Fibroblast of the conjunctiva (primary cell): ENCODE data around the gene COIL.
"Not testable (repeated sequence)": the region's sequence is repeated elsewhere in the genome, so short reads cannot be mapped to it uniquely, and the experiment has no call there.

Source experiments
- DNase-seq: peaks from one replicate; pipeline ENCODE4 v3.0.0-alpha.2; 2010; ENCODE audit warnings: low read depth

The COIL gene

GRCh38 chr17:56960596-56961538, at the start of gene COIL:
COIL (minus strand) TSS chr17:56961050; CDS start chr17:56961019, 31 bp downstream.
- peak; percentile 79 for DNase-seq

DNA sequence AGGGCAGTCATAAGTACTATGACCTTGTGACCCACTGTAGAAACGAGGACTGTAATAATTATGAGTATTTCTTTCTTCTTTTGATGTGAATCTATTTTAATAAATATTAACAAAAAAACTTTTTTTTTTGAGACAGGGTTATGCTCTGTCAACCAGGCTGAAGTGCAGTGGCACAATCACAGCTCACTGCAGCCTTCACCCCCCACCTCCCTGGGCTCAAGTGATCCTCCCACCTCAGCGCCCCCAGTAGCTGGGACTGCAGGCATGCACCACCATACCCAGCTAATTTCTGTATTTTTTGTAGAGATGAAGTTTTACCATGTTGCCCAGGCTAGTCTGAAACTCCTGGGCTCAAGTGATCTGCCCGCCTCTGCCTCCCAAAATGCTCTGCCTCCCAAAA, 49.6 kb upstream of the COIL start:
- no peak for DNase-seq

- peak; percentile 26 for DNase-seq
Observed at GRCh38 chr17:57009737-57010445, 49.0 kb upstream of the COIL start.

DNA sequence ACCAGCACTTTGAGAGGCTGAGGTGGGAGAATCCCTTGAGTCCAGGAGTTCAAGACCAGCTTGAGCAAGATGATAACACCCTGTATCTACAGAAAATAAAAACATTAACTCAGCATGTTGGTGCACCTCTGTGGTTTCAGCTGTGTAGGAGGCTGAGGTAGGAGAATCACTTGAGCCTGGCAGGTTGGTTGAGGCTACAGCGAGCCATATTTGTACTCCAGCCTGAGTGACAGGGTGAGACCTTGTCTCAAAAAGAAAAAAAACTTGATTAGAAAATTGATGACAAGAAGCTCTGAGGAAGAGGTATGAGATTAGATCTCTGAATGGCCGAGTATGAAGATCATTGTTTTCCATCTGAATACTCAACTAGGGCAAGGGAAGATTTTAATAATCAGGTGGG, 48.1 kb upstream of the COIL start:
- no peak for DNase-seq

DNA sequence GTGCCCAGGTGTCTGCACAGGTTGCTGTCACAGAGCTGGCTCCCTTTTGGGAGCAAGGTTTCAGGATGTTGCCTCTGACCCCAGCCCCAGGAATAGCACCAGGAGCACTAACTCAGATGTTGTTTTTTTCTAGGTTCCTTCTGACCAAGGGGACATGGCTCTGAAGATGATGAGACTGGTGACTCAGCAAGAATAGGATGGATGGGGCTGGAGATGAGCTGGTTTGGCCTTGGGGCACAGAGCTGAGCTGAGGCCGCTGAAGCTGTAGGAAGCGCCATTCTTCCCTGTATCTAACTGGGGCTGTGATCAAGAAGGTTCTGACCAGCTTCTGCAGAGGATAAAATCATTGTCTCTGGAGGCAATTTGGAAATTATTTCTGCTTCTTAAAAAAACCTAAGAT, 45.2 kb upstream of the COIL start:
- no peak for DNase-seq

DNA sequence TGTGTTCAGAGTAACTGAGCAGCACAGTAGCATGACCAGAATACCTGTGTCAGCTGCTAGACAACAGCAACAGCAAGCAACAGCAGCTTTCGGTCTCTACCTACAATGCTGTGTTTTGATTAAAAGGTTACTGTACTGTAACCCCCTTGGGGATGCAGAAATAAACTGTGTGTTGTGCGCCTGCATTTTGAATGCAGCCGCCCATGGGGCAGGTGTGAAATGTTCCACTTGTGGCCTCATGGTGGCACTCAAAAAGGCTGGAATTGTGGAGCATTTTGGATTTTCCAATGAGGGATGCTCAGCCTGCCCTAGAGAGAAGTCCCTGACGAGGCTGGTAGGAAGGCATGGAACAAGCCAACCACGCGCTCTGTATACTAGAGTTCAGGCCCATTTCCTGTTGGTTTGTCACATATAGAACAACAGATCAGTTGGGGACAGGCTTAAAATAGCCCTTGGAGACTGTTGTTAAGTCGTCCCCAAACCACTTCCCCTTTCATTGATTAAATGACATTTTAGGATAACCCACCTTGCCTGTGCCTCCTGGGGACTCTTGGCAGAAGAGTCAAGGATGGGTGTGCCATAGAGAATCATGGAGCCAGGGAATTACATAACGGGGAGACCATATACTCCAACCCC, 44.2 kb upstream of the COIL start:
- DNase-seq, result no peak

DNA sequence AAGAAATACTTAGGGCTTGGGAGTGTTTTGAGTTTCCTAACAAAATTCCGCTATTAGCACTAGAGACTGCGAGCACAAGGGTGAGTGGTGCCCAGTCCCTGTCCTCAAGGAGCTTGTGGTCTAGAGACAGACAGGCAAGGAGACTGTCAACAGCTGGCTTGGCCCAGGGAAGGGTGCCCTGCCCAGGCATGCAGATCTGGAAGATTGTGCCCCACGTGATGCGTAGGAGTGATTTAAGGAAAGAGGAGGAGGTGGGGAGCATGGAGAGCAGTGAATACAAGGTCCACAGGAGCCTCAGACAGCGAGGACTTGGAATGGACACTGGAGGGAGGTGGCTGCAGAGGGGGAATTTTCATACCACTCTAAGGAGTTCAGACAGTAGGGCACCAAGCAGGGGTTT, 42.1 kb upstream of the COIL start:
- DNase-seq, result no peak

GRCh38 chr17:57001541-57001940, 40.7 kb upstream of the COIL start:
- no peak for DNase-seq

- no peak for DNase-seq
Observed at GRCh38 chr17:56997313-56997712, 36.5 kb upstream of the COIL start.

DNA sequence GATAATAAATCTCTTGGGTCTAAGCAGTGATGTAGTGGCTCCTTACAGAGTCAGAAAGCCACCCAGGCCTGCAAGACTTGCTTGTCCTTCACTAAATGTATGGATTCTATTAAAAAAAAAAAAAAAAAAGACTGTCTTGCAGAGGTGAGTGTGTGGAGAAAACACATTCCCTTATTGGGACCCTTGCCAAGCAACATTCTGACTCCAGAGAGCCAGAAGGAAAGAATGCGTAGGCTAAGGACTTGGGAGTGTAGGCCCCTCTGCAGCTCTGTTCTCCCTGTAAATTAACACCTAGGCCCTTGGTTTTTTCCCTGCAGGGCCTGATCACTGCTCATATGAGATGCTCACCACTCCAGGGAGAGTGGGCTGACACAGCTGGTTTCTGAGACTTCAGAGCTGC, 34.9 kb upstream of the COIL start:
- DNase-seq, result no peak

DNA sequence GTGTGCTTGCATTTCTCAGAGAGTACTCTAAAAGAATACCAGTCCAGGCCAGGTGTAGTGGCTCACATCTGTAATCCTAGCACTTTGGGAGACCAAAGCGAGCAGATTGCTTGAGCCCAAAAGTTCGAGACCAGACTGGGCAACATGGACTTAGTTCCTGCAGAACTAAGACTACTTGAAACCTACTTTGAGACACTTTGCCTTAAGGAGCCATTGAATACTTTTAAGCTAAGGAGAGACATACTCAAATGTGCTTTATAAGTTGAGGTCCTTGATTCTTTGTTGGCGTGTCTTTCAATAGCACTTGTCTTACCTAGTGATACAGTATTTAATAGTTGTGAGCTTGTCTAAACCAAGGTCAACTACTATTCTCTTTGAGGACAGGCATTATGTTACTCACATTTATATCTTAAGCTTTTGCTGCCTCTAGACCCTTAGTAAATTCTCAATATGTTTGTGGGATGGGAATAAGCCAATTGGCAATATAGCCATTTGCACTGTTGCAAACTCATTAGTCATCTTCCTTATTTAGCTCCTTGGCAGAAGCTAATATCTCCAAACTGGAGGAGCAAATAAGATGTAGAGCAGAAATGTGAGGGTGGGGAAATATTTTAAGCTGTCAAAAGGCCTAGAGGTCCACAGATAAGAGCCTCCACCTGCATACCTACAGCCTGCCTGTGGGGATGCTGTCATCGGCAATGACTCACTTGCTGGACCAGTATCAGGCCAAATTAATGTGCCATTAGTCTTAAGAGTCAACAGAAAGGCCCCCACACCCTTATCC, 33.4 kb upstream of the COIL start:
- DNase-seq, result peak; percentile 9

DNA sequence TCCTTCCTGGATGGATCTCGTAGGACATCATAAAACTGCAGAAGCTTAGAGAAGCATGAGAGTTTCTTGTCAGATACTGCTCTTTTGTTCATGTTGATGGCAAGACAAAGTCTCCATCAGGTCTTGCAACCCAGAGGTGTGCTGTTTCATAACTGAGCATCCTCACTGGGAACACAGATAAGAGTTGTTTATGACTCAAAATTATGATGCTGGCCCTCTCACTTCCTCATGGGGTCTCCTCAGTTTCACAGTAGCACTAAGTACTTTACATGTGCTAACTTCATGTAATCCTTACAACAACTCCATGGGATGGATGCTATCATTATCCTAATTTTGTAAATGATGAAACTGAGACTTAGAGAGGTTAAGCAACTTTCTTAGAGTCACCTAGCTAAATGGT, 31.5 kb upstream of the COIL start:
- DNase-seq, result no peak

DNA sequence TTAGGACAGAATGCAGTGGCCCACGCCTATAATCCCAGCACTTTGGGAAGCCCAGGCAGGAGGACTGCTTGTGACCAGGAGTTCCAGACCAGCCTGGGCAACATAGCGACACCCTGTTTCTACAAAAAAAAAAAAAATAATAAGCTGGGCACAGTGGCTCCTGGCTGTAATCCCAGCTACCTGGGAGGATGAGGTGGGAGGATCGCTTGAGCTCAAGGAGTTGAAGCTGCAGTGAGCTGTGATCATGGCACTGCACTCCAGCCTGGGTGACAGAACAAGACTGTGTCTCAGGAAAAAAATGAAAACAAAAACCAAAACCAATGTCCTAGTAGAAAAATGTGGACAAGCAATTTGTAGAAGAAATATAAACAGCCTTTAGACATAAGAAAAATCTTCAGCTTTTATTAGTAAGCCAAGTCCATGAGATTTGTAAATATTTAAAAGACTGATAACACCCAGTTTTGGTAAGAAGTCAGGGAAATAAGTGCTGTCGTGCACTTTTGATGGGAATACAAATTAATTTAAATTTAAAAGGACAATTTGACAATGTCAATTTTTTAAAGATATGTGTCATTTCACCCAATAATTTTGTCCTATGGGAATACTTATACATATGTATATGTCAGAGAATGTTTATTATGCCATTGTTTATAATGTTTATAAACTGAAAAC, 28.2 kb upstream of the COIL start:
- no peak for DNase-seq

DNA sequence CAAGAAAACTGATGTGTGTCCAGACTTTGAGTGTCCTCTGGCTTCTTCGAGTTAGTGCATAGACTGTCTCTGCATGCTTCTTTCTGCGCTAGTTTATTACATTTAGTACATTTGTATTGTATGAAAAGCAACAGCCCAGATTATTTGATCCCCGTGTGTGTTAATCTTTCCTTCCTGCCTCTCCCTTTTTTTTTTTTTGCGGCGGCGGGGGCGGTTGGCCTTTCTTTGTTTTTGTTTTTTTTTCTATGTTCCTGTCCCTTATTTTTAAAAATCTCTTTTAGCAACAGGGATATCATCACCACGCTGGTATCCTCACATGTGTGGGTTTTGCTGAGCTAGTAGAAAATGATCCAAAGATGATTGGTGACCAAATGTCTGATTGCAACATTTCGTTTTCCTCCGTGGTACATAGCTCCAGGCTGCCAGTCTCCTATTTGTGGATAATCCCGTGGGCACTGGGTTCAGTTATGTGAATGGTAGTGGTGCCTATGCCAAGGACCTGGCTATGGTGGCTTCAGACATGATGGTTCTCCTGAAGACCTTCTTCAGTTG, 26.5 kb upstream of the COIL start:
- no peak for DNase-seq

GRCh38 chr17:56985371-56986162, 24.7 kb upstream of the COIL start:
- DNase-seq, result no peak

- no peak for DNase-seq
Observed at GRCh38 chr17:56983366-56983765, 22.5 kb upstream of the COIL start.

DNA sequence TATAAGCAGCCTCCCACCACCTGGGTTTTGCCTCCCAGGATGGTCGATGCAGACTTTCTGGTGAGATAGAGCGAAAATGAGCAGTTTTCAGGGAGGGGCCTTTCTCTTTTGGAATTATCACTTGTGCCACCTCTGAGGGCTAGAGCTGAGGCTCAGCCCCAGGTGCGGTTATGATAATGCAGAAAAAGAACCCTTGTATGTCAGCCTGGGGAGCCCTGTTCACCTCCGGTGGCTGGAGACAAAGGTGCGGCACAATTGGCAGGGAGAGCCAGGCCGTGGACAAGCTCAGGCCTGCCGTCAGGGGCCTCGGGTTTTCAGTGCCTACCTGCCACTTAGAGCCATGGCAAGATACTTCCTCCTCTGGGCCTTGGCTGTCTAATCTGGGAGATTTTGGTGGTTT, 21.5 kb upstream of the COIL start:
- DNase-seq, result no peak

DNA sequence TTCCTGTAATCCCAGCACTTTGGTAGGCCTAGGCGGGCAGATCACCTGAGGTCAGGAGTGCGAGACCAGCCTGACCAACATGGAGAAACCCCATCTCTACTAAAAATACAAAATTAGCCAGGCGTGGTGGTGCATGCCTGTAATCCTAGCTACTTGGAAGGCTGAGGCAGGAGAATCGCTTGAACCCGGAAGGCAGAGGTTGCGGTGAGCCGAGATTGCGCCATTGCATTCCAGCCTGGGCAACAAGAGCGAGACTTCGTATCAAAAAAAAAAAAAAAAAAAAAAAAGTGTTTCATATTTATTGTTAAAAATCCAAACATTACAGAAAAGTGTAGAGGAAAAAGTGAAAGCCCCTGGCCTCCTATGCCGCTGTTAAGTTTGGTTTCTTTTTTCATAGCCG, 19.7 kb upstream of the COIL start:
- not testable (repeated sequence) for DNase-seq

- no peak for DNase-seq
Observed at GRCh38 chr17:56979091-56979480, 18.2 kb upstream of the COIL start.

- DNase-seq, result peak; percentile 12
Observed at GRCh38 chr17:56978441-56979090, 17.7 kb upstream of the COIL start.
